Pancreas (tissue), 10 donors: ENCODE results near the gene DGLUCY. TPM values are rescaled to one million over a fixed set of nuclear protein-coding genes. Genes with fewer than 3 reads are reported as not detected.

ENCODE experiments used
- ATAC-seq, 4 donors: fragments of 200-7000 bp; cut with Tn5 transposase; one replicate each; pipeline versions ENCODE4 v1.8.0 to v1.9.1; 2020; ENCODE audit warnings: mild to moderate bottlenecking in 4 of 4, moderate library complexity in 4 of 4
- DNase-seq, 6 donors: peaks; one replicate each; pipeline ENCODE4 v3.0.0-alpha.2; 2020
- FAIRE-seq: peaks from 2 replicates; lab custom pipeline; 2012; peaks lifted over from hg19 to GRCh38; lab: Jason Lieb, UNC
- H3K27ac ChIP-seq, 4 donors: fragments of 200-600 bp; sonication (generic); 1 replicate in 3 of 4; 2 replicates in 1 of 4; pipeline versions ENCODE4 v1.5.0 to v1.8.0; 2020
- H3K27me3 ChIP-seq, 4 donors: fragments of 200-600 bp; one replicate each; pipeline ENCODE4 v1.8.0; 2021
- H3K36me3 ChIP-seq, 3 donors: fragments of 200-600 bp; sonication (generic) in 1 of 3; one replicate each; pipeline versions ENCODE4 v1.5.0 to v1.8.0; 2020 to 2021
- H3K4me1 ChIP-seq, 3 donors: fragments of 200-600 bp; one replicate each; pipeline ENCODE4 v1.8.0; 2021
- H3K4me3 ChIP-seq, 4 donors: fragments of 200-600 bp; sonication (generic) in 2 of 4; one replicate each; pipeline versions ENCODE4 v1.5.0 to v1.8.0; 2020 to 2021
- H3K9me3 ChIP-seq, 4 donors: fragments of 200-600 bp; one replicate each; pipeline ENCODE4 v1.8.0; 2021
- WGBS, 2 donors: extraction: QIAGEN DNeasy Blood & Tissue Kit; methylation state at CpG; one replicate each; pipeline ENCODE4 v1.1.7; 2013; 5-methylcytosine and 5-hydroxymethylcytosine counted together
- intact Hi-C, 3 donors: fragments of 100-400 bp; cut with DNase I; formaldehyde crosslinking; loops; one replicate each; pipeline versions ENCODE4 v1.11.1 to v1.14.2; 2022
- polyA plus RNA-seq, 2 donors: library from polyadenylated mRNA; stranded (reverse); fragments of 200-250 nt; gene quantifications; one replicate each; pipeline ENCODE4 v1.2.3, GENCODE V29; 2013
- total RNA-seq, 6 donors: library from RNA; stranded (reverse); fragmentation: NEBNext Ultra II Directional in 4 of 6; extraction: Animal tissue kit (Norgen Biotek cat#: 25700) in 4 of 6; gene quantifications; one replicate each; pipeline versions ENCODE4 v1.2.1 to v1.2.4, GENCODE V29; 2021 to 2023
- TF ChIP-seq, protein P1 (sequence below), 4 donors: fragments of 200-600 bp; sonication (generic) in 3 of 4; IDR thresholded peaks; one replicate each; pipeline versions ENCODE4 v1.5.0 to v1.8.0; 2021; ENCODE audit warnings: antibody characterized with exemption in 4 of 4
- donor health status: healthy with polysubstance abuse.
- donor health status: DM: no; HTN: no; CAD: no; lungs with moderate emphysema.
- donor health status: DM: no; HTN: no; CAD: no.
- donor health status: control.
- donor health status: control.
- donor health status: Bipolar disorder and iron deficiency.
- donor health status: DM: yes; HTN: yes; CAD: no.
- donor health status: DM: no; HTN: no; CAD: no.
- donor health status: DM: no; HTN: no; CAD: no.
- donor health status: DM: yes; HTN: yes; CAD: no.

Gene DGLUCY
- total and polyA plus RNA-seq, 8 donors = 11.9 to 43.4 (median 23.1) TPM

DNA sequence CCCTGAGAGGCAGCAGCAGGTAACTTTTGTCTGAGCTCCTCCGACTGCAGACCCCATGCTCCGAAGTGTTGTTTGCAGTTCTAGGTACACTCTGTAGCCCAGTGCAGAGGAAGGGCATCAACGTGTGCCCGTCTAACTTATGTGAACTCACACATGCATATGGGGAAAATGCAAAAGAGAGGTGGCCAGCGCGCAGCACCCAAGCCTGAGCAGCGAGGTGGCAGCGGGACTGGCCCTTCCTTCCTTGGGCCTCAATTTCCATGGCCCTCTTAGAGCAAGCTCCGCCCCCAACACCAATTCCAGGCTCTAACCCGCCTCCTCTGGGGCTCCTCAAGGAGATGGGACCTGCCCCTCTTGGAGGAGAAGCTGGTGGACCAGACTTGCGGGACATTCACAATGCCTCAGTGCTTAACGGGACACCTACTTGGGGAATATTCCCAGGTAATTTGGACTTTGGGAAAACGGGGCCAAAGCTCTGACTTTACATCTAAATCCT, 102.9 kb downstream of the DGLUCY start:
- Histone ChIP-seq H3K36me3 (peaks cover 0 to 37% (median 7%) of the 10 kb centered on the region in 3 donors), H3K4me3 (no peak overlapping the region), H3K4me1 (no peaks in the 10 kb centered on the region), H3K27ac (no peak overlapping the region), H3K9me3 (no peaks in the 10 kb centered on the region), H3K27me3 (no peaks in the 10 kb centered on the region)
- FAIRE-seq (no peak), DNase-seq (no peak), ATAC-seq (no peak)
- WGBS, 2 donors = 95 to 97% methylated on average over 13 of the region's 13 CpGs
- intact Hi-C loops = no loop called here
- TF ChIP-seq, protein P1, sequence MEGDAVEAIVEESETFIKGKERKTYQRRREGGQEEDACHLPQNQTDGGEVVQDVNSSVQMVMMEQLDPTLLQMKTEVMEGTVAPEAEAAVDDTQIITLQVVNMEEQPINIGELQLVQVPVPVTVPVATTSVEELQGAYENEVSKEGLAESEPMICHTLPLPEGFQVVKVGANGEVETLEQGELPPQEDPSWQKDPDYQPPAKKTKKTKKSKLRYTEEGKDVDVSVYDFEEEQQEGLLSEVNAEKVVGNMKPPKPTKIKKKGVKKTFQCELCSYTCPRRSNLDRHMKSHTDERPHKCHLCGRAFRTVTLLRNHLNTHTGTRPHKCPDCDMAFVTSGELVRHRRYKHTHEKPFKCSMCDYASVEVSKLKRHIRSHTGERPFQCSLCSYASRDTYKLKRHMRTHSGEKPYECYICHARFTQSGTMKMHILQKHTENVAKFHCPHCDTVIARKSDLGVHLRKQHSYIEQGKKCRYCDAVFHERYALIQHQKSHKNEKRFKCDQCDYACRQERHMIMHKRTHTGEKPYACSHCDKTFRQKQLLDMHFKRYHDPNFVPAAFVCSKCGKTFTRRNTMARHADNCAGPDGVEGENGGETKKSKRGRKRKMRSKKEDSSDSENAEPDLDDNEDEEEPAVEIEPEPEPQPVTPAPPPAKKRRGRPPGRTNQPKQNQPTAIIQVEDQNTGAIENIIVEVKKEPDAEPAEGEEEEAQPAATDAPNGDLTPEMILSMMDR (IDR thresholded peaks at IDR 0.05) = no peak

DNA sequence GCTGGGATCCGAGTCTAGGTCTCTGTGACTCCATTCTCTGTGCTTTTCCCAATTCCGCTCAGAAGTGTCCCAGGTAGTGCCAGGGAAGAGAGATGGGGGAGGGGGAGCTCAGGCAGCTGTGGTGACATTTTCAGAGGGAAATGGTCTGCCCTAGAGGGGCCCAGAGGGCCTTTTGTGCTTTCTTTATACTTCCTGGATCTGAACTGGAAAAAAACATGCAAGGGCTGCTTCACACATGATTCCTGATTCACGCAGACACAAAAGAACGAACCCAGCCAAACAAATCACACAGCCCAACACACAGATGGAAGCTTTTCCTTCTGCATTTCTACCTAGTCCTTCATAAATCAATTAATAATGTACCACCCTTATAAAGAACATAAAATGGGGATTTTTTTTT, 104.1 kb downstream of the DGLUCY start:
- Histone ChIP-seq H3K4me1 (no peaks in the 10 kb centered on the region), H3K36me3 (peaks cover 0 to 28% (median 7%) of the 10 kb centered on the region in 3 donors), H3K9me3 (no peaks in the 10 kb centered on the region), H3K27me3 (no peaks in the 10 kb centered on the region), H3K4me3 (no peak overlapping the region), H3K27ac (no peak overlapping the region)
- DNase-seq = no peak
- intact Hi-C loops = no loop called here
- WGBS, 2 donors = 91 to 94% methylated on average over 4 of the region's 4 CpGs
- FAIRE-seq = no peak
- no peak for ATAC-seq
- TF ChIP-seq, protein P1 (IDR thresholded peaks at IDR 0.05) = no peak

DNA sequence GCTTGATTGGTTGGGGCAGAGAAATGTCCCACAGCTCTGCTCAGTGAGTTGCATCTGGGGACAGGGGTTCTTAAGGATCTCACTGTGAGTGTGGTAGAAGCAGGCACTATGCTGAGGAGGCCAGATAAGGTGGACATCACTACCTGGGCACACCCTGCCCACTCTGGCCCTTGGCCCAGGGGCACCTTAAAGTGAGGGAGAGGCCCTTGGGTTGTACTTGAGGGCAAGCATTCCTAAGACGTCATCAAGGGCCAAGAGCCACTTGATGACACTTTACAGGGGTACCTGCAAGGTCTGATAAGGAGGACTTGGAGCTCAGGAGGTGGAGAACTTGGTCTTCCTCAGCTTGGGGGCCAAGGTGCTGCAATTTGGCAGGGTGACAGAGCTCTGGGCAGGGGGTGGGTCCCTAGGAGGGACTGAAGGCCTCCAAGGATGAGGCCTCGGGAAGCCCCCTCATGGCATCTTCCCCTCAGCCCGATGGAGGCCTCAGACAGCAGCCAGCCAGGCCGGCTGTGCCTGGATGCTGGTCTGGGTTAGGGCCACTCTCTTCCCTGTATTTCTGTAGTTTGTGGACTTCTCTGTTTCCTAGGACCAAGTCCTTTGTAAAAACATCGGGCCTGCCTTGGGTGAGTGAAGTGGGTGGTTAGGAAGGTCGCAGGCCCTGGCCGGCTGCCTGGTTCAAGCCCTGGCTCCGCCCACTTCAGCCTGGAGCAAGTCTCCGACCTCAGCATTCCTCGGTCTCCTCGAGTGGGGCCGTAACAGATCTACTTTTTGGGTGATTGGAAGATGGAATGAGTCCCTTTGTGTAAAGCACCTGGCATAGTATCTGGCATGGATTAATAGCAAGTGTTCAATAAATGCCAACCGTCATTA, 105.9 kb downstream of the DGLUCY start:
- H3K9me3 ChIP-seq = no peaks in the 10 kb centered on the region
- no peak for DNase-seq
- TF ChIP-seq, protein P1 (IDR thresholded peaks at IDR 0.05) = no peak
- 69 to 80% methylated on average over 13 of the region's 13 CpGs for WGBS, 2 donors
- no peaks in the 10 kb centered on the region for H3K4me1 ChIP-seq
- no peaks in the 10 kb centered on the region for H3K27me3 ChIP-seq
- H3K36me3 ChIP-seq = peaks cover 0 to 28% (median 7%) of the 10 kb centered on the region in 3 donors
- intact Hi-C loops = no loop called here
- ATAC-seq = no peak
- no peak for FAIRE-seq
- no peak overlapping the region for H3K4me3 ChIP-seq
- H3K27ac ChIP-seq = no peak overlapping the region

DNA sequence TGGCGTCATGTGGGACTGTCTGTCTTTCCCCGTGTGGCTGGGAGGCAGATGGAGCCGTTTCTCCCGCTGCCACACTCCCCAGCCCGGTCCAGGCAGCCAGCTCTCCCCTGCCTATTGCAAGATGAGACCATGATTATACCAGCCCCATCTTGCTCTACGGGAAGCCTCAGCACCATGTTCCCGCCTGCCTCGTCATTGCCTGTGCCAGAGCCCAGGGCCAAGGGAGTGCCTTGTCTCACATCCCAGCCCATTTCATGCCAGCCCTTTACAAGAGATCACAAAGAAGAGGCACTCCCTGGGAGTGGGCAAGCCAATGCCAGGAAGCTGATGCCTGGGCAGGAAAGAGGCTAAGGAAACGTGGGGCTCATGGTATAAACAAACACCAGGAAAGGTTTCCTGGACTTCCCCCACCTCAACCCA, 106.7 kb downstream of the DGLUCY start:
- no peaks in the 10 kb centered on the region for H3K4me1 ChIP-seq
- FAIRE-seq (no peak), DNase-seq (no peak), ATAC-seq (peak in 1 of 4 donors; percentile 30)
- 89 to 98% methylated on average over 9 of the region's 9 CpGs for WGBS, 2 donors
- H3K27me3 ChIP-seq = no peaks in the 10 kb centered on the region
- H3K9me3 ChIP-seq = no peaks in the 10 kb centered on the region
- no peak overlapping the region for H3K27ac ChIP-seq
- intact Hi-C loops = no loop called here
- H3K36me3 ChIP-seq = peaks cover 0 to 22% (median 7%) of the 10 kb centered on the region in 3 donors
- TF ChIP-seq, protein P1 (IDR thresholded peaks at IDR 0.05) = no peak
- H3K4me3 ChIP-seq = no peak overlapping the region

DNA sequence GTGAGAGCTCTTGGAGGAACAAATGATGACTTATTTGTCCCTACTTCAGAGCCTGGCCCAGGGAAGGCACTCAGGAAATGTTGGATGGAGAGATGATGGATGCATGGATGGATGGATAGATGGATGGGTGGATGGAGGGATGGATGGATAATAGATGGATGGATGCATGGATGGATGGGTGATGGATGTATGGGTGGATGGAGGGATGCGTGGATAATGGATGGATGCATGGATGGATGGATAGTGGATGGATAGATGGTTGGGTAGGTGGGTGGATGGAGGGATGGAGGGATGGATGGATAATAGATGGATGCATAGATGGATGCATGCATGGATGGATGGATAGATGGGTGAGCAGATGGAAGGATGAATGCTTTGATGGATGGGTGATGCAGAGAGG, 107.4 kb downstream of the DGLUCY start:
- WGBS, 2 donors = 97 to 100% methylated on average over 1 of the region's 1 CpG

More for the DNA sequence above, 107.4 kb downstream of the DGLUCY start:
- Histone ChIP-seq H3K9me3 (no peaks in the 10 kb centered on the region), H3K27me3 (no peaks in the 10 kb centered on the region), H3K4me3 (no peak overlapping the region), H3K27ac (no peak overlapping the region), H3K4me1 (no peaks in the 10 kb centered on the region), H3K36me3 (peaks cover 0 to 18% (median 3%) of the 10 kb centered on the region in 3 donors)
- intact Hi-C loops = no loop called here
- ATAC-seq (no peak), FAIRE-seq (no peak), DNase-seq (no peak)
- TF ChIP-seq, protein P1 (IDR thresholded peaks at IDR 0.05) = no peak
